GM21447 (cell line): ENCODE results near the gene TFF3.

Experiments
- ATAC-seq: cut with Tn5 transposase; IDR thresholded peaks from one replicate; pipeline ENCODE4 v1.9.1; 2021; ENCODE audit not compliant: unreplicated experiment

Gene TFF3

GRCh38 chr21:42291751-42292562, 23.3 kb downstream of the TFF3 start:
- no peak for ATAC-seq

- no peak for ATAC-seq
These were observed 24.0 kb downstream of the TFF3 start for GRCh38 chr21:42291003-42291750.

DNA sequence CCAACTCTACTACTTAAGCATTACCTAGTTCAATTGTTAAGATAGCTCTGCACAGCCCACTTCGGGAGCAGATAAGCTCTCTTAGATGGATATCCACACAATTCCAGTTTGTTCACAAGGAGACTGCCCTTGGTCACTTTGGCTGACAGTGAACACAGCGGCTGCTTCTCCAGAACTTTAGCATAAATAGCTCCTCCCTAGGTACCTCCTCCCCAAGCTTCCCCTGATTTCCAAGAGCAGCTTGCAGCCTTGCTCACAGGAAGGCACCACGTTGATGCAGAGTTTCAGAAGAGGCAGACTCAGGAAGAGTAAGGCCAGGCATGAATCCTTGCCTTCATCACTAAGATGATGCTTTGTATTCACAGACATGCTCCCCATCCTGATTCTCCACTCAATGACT, 24.7 kb downstream of the TFF3 start:
- no peak for ATAC-seq

- no peak for ATAC-seq
These were observed 25.3 kb downstream of the TFF3 start for GRCh38 chr21:42289926-42290325.

- no peak for ATAC-seq
These were observed 26.2 kb downstream of the TFF3 start for GRCh38 chr21:42288962-42289361.

DNA sequence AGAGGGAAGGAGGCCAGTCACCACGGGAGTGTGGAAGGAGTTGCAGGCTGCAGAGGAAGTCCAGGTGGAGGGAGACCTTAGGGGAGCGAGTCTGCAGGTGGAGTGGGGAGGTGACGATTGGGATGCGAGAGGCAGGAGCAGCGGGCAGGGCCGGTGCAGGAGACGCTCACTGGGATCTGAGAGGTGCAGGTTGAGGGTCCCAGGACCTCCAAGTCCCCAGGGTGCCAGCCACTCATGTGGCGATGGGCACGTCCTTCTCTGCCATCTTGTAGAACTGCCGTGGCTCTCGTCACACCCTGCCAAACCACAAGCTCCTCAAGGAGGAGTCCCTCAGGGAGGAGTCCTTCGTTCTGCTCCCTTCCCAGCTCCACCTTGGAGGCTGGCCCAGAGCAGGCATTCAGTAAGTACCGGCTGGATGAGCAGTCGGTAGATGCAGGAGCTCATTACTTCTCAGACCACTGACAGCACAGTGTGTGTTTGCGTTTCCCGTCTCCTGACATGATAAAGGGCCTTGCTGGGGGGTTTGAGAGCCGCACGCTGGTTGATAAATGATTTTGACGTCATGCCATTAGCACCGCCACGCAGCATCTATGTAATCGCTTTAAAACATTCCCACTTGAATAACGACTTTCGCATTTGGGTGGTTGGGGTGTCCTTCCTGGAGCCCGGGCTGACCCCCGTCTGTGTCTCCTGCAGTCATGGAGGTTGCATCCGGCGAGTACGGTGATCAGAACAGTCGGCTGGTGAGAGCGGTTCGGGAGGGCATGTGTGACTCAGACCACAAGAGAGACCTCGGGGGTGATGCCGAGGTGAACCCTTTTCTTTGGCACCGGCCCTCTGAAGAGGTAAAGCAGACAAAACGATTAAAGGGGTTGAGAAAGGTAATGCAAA, 27.8 kb downstream of the TFF3 start:
- no peak for ATAC-seq

GRCh38 chr21:42286416-42286815, 28.8 kb downstream of the TFF3 start:
- ATAC-seq = no peak

DNA sequence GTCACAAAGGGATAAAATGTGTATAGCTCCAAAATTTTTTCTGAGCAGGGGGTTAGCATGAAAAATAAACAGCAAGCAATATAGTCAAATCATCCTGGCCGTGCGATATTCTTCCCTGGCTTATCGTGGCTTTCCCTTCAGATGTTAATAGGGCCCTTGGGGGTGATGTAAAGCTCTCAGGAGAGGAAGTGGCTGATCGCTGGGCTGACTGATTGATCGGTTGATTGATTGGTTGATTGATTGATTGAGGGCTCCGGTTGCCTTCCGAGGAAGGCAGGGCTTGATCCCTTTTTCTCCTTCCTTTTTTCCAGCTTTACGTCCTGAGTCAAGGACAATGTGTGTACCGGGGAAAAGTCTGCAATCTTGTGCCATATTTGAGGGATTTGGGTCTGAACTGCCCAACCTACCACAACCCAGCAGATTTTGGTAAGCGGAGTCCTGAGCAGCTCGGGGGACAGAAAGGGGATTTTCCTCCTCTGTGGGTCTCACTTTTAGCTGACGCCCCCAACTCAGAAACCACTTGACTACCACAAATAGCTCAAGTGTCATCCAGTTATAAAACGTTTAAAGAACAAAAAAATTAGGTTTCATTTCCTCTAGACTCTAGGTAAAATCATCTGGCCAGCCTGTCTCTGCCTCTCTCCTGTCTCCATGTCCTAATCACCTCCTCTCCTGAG, 29.5 kb downstream of the TFF3 start:
- no peak for ATAC-seq

- no peak for ATAC-seq
These were observed 32.5 kb downstream of the TFF3 start for GRCh38 chr21:42282715-42283114.

DNA sequence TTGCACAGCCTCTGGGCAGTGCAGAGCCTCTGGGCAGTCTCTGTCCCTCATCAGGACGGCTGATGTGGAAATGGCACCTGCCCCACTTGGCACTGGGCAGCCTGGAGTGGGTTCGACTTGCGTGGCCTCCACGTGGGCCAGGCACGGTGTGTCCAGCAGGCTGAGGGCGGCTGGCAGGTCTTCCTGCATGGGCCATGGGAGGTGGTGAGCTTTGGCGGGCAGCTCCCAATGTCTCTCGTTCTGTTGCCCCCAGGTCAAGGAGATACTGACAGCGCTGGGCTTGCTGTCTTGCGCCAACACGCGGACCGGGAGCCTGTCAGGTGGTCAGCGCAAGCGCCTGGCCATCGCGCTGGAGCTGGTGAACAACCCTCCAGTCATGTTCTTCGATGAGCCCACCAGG, 33.2 kb downstream of the TFF3 start:
- no peak for ATAC-seq

GRCh38 chr21:42281181-42281680, 34.0 kb downstream of the TFF3 start:
- no peak for ATAC-seq

- ATAC-seq = no peak
These were observed 34.6 kb downstream of the TFF3 start for GRCh38 chr21:42280356-42281180.

- no peak for ATAC-seq
These were observed 35.3 kb downstream of the TFF3 start for GRCh38 chr21:42279888-42280287.

GRCh38 chr21:42279341-42279871, 35.8 kb downstream of the TFF3 start:
- no peak for ATAC-seq

- ATAC-seq = no peak
These were observed 36.6 kb downstream of the TFF3 start for GRCh38 chr21:42278451-42279149.

- no peak for ATAC-seq
These were observed 37.6 kb downstream of the TFF3 start for GRCh38 chr21:42277593-42277992.

DNA sequence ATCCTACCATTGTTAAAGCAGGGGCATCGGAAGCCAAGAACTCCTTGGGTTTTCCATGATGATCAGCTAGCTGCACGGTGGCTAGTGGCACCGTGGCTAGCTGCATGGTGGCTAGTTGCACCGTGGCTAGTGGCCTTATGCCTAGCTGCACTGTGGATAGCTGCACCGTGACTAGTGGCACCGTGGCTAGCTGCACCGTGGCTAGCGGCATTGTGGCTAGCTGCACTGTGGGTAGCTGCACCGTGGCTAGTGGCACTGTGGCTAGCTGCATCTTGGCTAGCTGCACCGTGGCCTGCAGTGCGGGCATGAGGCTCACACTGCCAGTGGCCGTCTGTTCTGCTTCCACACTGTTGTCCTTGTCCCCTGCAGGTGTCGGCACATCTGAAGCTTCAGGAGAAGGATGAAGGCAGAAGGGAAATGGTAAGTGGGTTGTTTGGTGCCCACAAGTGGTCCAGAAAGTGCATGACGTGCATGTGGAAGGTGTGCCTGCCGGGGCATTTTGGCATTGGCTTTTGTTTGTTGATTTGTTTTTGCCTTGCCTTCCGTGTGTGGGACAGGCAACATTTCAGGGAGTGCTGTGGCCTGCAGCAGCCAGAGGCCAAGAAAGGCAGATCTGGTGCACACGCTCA, 38.6 kb downstream of the TFF3 start:
- no peak for ATAC-seq

DNA sequence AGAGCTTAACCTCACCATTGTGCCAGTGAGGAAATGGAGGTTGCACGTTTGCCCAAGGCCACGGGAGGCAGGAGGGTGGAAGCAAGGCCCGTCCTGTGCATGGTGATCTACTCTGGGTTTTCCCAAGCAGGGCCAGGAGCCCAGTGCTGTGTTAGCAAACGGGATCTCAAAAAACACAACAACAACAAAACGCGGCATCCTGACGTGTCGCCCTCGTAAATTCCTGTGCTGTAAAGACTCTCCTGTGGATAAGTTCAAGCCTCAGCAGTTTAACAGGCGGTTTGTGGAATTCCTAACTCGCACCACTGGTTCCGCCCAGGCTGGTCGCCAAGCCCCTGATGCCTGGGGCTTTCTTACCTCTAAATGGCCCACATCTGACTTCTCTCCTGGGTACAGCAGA, 39.1 kb downstream of the TFF3 start:
- ATAC-seq = no peak
